ENCODE data around the gene ZNF165. TPM values are rescaled to one million over a fixed set of nuclear protein-coding genes. Genes with fewer than 3 reads are reported as not detected.
"Not testable (repeated sequence)": the region's sequence is repeated elsewhere in the genome, so short reads cannot be mapped to it uniquely, and the experiment has no call there.

Gene ZNF165
- total and polyA plus RNA-seq, 2 of the 13 experiments (the other 11 are each of a cell fraction or from before 2014, with no cell fraction given): 0.58 to 8.6 TPM

DNA sequence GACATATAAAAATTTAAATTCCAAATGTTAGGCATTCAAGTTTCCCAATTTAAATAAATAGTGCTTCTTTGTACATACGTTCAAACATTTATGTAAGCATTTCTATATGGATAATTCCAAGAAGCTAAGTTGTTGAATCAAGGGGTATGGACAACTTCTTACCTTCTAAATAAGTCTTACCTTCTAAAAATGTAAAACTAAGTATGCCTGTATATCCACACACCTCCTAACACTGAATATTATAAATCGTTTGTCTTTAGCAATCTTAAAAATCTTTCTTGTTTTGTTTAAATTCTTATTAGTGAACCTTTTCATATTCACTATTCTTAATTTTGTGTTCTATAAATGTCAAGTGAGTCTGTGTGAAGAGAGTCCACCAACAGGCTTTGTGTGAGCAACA is 41.5 kb downstream of the ZNF165 start (continued):
- TF ChIP-seq, protein P1, sequence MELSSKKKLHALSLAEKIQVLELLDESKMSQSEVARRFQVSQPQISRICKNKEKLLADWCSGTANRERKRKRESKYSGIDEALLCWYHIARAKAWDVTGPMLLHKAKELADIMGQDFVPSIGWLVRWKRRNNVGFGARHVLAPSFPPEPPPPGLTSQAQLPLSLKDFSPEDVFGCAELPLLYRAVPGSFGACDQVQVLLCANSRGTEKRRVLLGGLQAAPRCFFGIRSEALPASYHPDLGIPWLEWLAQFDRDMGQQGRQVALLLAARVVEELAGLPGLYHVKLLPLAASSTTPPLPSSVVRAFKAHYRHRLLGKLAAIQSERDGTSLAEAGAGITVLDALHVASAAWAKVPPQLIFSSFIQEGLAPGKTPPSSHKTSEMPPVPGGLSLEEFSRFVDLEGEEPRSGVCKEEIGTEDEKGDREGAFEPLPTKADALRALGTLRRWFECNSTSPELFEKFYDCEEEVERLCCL (CRISPR knock-in tag; IDR thresholded peaks at IDR 0.05; ENCODE audit: borderline replicate concordance): no peak
- no peak for TF ChIP-seq ZNF709 (CRISPR knock-in tag; IDR thresholded peaks at IDR 0.05)
- TF ChIP-seq SOX6 (IDR thresholded peaks at IDR 0.05): no peak
- TF ChIP-seq SOX6 (CRISPR knock-in tag; IDR thresholded peaks at IDR 0.05): no peak

- BruUV-seq (replicated peaks); H3K9me3 ChIP-seq (ENCODE audit: low read length); H3K4me2 ChIP-seq (ENCODE audit: low read depth, low read length); H3K27ac ChIP-seq (ENCODE audit: extremely low read length, insufficient read depth, low read length); H3K27me3 ChIP-seq (ENCODE audit: control insufficient read depth in 1 of 2, insufficient read depth in 2 of 2, low read length in 2 of 2); FAIRE-seq; H3K4me3 ChIP-seq (replicated peaks in 1 of 3; ENCODE audit: insufficient read depth in 1 of 3, low read depth in 2 of 3, low read length in 3 of 3); H3K9ac ChIP-seq (ENCODE audit: insufficient read depth, low read depth, low read length); CTCF ChIA-PET (ENCODE audit: low intra/inter-chr PET ratio, low total read pairs); DNase-seq (ENCODE audit: low spot score); intact Hi-C loops (cut with micrococcal nuclease; ENCODE audit: unreplicated experiment); ATAC-seq; H4K20me1 ChIP-seq (ENCODE audit: insufficient read depth, low read length); in situ Hi-C loops (cut with HindIII; ENCODE audit: extremely low pct_ligation_motif_present, low pct_unique_long_range_greater_than_20kb); H2AFZ ChIP-seq (ENCODE audit: low read length): not testable (repeated sequence)
- Histone ChIP-seq H3K4me1 (ENCODE audit: insufficient read depth, low read length) (peaks cover 24% of the 10 kb centered on the region), H3K36me3 (replicated peaks in 1 of 2; ENCODE audit: control insufficient read depth in 1 of 2, insufficient read depth in 2 of 2, low read length in 2 of 2) (peaks cover 4 to 26% of the 10 kb centered on the region in 2 experiments), H3K79me2 (ENCODE audit: insufficient read depth, low read length) (peaks cover 21% of the 10 kb centered on the region)
- 87% methylated on average over 5 of the region's 5 CpGs for WGBS (ENCODE audit: low lambda C conversion rate)
- POLR2A ChIA-PET: interaction anchor here (0.9 to 5.1 kb wide), 3 partner anchors 17 to 234 kb away, joined by 3 to 86 read pairs (median 26); partner anchors contain the start of gene ZKSCAN8
Measured at GRCh38 chr6:28122283-28122682, 41.9 kb downstream of the ZNF165 start.

Measured in HepG2 (cell line).